Stimulated activated CD8-positive, alpha-beta memory T cell treated with anti-CD3 and anti-CD28 coated beads, Interleukin-12 subunit alpha, Interleukin-12 subunit beta, amount 100 ng/mL, for 24 hours (primary cell): ENCODE results near the gene AUTS2.

Source experiments
- DNase-seq: peaks from one replicate; pipeline ENCODE4 v3.0.0-alpha.2; 2020; ENCODE audit errors: extremely low read depth

AUTS2 gene

DNA sequence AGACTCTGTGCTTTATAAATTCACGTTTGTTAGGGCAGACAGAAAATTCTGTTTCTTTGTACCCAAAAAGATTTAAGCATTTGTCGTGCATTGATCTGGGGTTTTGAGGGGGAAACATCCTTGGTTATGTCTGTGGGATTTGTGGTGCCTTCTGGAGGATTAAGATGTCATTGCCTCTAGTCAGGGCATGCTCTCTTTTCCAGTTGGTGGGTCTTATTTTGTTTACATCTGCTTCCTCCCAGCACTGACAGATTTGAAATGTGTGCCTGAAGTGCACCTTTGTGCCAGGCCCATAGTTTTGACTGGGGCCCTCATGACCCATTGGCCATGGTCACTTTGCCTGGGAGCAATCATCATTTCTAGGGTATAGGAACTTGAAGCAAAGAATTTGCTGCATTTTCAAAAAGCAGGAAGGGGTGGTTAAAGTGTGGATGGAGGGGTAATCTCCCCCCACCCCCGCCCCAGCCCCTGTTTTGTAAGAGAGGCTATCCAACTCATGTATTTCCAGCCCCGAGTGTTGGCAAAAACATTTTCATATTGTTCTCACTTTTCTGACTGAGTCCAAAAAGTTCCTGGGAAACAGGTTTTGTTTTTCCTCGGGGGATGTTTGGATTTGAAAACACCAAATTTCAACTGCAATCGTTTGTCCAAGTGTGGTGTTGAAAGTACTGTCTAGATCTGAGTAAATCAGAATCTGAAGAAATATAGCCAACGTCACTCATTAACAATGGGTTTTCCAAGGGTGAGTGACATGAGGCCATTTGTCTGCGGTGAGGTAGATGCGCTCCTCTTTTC is 1145.5 kb downstream of the AUTS2 start:
- DNase-seq, result no peak

GRCh38 chr7:70744492-70744891 is 1146.2 kb downstream of the AUTS2 start:
- no peak for DNase-seq

- DNase-seq, result no peak
Observed at GRCh38 chr7:70749831-70750230, 1151.6 kb downstream of the AUTS2 start.

GRCh38 chr7:70751895-70752294 is 1153.6 kb downstream of the AUTS2 start:
- DNase-seq, result no peak

DNA sequence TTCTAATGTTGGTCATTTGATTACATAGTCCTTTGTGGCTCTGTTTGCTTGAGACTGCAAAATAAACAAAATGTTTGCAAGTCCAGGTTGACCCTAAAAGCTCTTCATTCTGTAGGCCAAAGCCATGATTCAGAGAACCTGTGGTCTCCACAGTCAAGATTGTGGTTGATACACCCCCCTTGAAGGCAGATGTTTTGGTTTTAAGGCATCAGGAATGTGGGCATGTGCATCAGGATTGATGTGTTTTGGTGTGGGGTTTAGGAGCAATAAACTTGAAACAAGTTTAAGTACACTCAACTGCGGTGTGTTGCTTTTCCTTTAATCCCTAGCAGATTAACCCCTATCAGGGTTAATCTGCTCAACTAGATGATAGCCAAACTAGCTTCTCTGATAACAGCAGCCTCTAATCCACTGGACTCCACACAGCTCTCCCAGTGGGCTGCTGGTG is 1154.5 kb downstream of the AUTS2 start:
- no peak for DNase-seq

GRCh38 chr7:70756789-70757188 is 1158.5 kb downstream of the AUTS2 start:
- no peak for DNase-seq

GRCh38 chr7:70758646-70759045 is 1160.4 kb downstream of the AUTS2 start:
- DNase-seq, result no peak

DNA sequence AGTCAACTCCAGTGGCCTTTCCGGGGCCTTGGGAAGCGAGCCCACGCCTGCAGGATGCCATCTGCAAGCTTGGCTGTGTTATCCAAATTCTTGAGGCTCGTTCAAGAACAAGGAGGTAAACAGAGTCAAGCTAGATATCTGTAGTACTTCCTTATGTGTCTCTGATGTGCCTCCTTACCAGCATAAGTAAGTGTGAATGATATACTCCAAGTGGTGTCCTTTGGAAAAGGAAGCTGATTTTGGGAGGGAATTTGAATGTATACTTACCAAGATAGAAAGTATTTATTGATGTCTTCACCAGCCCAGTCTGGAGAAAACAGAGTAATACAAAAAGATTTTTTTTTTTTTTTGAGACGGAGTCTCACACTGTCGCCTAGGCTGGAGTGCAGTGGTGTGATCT is 1161.4 kb downstream of the AUTS2 start:
- no peak for DNase-seq

DNA sequence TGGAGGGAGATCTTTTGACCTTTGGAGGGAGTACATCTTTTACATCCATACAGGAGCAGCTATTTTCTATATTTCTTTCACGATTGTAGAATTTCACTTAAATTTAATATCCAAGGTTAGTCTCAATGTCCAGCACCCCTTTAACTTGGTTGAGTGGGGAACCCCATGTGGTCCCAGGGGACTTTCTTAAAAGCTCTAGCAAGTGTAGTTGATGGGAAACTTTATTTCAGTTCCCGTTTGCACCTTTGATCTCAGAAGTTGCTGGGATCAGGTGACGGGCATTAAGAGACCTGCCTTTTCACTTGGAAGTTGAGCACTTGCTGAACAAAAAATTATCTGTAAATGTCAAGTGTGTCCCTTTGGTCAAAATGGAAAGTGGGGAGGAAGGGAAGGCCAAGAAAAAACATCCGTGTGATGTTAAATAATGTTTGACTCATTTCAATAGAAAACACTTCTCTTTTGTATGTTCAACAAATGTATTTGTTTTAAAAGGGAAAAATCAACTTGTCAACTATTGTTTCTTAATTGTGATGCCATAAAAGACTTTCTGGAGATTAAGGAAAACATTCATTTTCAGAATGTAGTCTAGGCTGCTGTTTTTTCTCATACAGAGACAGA is 1163.5 kb downstream of the AUTS2 start:
- DNase-seq, result no peak

- no peak for DNase-seq
Observed at GRCh38 chr7:70762696-70763095, 1164.4 kb downstream of the AUTS2 start.

DNA sequence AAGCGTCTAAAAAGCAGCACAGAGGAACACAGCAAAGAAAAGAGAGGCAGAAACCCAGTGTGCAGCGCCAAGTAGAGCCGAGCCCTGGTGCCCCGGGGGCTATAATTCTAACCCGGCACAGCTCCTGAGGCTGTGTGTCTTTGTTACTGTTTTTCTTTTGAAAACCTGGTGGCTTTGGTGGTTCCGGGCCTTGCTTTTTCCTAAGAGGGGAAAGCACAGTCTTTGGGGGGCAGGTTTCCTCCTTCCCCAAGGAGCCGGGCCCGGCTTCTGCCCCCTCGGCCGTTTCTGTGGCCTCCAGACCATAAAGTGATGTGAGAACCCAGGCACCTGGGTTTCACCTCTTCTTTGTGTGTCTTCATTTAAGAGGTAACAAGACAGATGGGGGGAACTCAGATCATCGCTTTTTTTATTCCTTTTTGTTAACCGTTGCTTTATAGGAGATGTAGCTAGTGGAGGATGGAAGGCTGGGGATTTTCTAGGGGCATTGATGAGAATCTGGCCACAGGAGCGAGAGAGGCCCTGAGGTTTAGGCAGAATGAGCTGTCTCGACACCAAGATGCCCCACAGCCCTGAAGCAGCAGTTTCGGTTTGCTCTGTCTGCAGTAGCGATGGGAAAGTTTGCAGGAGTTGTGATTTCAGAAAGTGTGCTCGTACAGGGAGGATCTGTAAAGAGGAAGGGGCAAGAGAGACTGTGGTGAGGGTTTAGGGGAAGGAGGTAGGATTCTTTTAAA is 1165.9 kb downstream of the AUTS2 start:
- no peak for DNase-seq

DNA sequence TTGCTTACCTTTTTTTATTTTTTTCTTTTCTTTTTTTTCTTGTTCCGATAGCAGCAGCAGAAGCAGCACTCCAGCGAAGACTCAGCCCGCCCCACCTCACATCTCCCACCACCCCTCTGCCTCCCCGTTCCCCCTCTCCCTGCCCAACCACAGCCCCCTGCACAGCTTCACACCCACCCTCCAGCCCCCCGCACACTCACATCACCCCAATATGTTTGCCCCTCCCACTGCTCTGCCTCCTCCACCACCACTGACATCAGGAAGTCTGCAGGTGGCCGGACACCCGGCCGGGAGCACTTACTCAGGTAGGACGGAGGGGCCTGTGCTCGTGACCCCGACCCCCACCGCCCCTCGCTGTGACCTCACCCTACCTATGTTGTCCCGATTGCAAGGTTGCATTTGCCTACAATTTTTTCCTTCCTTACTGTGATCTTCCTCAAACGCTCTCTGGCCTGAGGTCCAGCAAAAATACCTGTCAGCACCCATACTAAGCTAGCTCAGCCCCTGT is 1166.5 kb downstream of the AUTS2 start:
- DNase-seq, result no peak

- no peak for DNase-seq
Observed at GRCh38 chr7:70765651-70766050, 1167.4 kb downstream of the AUTS2 start.

- no peak for DNase-seq
Observed at GRCh38 chr7:70766109-70766508, 1167.8 kb downstream of the AUTS2 start.

DNA sequence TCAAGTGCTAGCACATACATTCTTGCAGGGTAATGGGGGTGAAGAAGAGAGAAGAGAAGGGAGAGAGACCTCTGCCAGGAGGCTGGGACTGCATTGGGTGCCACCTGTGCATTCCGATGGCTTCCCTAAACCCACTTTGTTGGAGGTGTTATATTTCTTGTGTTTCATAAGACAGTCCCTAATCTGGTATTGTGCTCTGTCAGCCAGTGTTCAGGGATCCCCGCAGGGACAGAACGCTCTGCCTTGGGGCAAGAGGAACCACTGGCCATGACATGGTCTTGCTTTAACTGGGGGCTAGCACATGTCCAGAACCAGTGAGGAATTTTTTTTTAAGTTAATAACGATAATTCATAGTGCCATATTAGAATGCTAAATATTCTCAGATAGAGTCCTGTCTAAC is 1168.4 kb downstream of the AUTS2 start:
- no peak for DNase-seq

GRCh38 chr7:70770154-70770553 is 1171.9 kb downstream of the AUTS2 start:
- DNase-seq, result no peak

GRCh38 chr7:70771451-70771850 is 1173.2 kb downstream of the AUTS2 start:
- no peak for DNase-seq

DNA sequence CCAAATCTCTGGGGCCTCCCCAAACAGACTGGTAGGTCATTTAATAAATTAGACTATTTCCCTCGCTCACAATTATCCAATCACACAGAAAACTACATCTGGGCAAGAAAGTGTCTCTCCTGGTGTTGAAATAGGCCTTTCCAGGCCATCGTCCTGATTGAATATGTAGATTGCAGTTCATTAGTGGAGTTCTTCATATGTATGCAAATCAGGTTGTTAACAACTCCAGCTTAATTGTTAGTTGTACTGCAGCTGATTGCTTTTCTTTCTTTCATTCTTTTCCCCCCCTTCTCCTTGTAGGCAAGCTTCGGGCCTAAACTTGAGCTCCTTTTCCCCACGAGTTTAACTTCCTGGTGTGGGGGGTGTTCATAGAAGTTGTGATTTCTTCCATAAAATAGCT is 1174.6 kb downstream of the AUTS2 start:
- no peak for DNase-seq

DNA sequence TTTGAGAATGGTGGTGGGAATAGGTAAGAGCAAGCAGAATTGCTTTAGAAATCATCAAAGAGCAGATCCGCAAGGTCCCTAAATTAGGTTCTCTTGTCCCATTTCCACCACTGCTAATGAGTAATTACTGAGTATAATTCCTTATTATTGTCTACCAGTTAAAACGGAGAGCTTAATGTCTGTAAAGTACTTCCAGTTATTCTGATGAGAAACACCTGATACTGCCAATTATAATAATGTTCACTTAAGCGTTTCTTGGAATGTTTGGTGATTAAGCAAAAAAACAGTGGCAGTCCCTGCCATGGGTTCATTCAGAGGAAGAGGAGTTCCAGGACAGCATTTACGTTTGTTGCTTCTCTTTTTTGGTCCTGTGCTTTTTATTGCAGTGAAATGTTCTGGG is 1175.1 kb downstream of the AUTS2 start:
- DNase-seq, result no peak

DNA sequence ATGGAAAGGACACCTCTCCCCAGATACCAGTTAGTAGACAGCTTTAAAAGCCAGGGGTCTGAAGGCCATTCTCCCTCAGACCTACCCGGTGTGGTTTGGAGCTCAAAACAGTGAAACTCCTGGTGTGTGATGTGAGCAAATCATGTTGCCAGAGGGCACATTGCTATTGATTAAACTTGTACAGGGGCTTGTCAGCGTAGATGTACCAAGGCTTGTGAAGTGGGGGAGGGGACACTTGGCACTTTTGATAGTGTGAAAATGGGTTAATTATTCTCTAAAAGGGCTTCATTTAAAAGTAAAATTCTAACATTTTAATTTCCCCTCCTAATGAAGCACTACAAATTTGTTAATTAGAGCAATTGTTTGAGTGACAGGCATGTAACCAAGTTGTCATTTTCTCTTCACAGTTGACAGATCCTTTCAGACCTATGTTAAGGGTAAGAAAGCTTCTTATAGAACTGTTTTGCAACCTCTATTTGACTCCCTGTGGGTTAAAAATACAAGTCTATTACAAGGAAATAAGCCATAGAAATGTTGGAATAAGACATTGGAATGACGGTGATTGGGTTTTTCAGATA is 1176.8 kb downstream of the AUTS2 start:
- no peak for DNase-seq

GRCh38 chr7:70775570-70776156 is 1177.4 kb downstream of the AUTS2 start:
- no peak for DNase-seq

- no peak for DNase-seq
Observed at GRCh38 chr7:70776627-70777101, 1178.4 kb downstream of the AUTS2 start.
